NCI-H1092 (cell line): ENCODE results near the gene GALNT15.

Experiments used
- DNase-seq: peaks from one replicate; lab custom pipeline; 2025; lab: John Stamatoyannopoulos, UW

The GALNT15 gene

GRCh38 chr3:16151109-16151508, 23.4 kb upstream of the GALNT15 start:
- no peak for DNase-seq

- DNase-seq, result no peak
Measured at GRCh38 chr3:16168211-16168610, 6.3 kb upstream of the GALNT15 start.

GRCh38 chr3:16171009-16171408, 3.5 kb upstream of the GALNT15 start:
- DNase-seq, result no peak

GRCh38 chr3:16171825-16172224, 2.7 kb upstream of the GALNT15 start:
- no peak for DNase-seq

GRCh38 chr3:16173283-16174025, 1.0 kb upstream of the GALNT15 start:
- no peak for DNase-seq

- DNase-seq, result no peak
Measured at GRCh38 chr3:16174026-16174355, 489 bp upstream of the GALNT15 start.

GRCh38 chr3:16174976-16175901, 759 bp downstream of the GALNT15 start:
- DNase-seq, result no peak

GRCh38 chr3:16176391-16177030, 2.0 kb downstream of the GALNT15 start:
- no peak for DNase-seq

GRCh38 chr3:16177382-16177781, 2.9 kb downstream of the GALNT15 start:
- DNase-seq, result no peak

GRCh38 chr3:16177962-16178627, 3.6 kb downstream of the GALNT15 start:
- no peak for DNase-seq

- no peak for DNase-seq
Measured at GRCh38 chr3:16178628-16178988, 4.1 kb downstream of the GALNT15 start.

GRCh38 chr3:16179261-16179660, 4.8 kb downstream of the GALNT15 start:
- no peak for DNase-seq

GRCh38 chr3:16179771-16180736, 5.6 kb downstream of the GALNT15 start:
- DNase-seq, result no peak

- no peak for DNase-seq
Measured at GRCh38 chr3:16180737-16181134, 6.3 kb downstream of the GALNT15 start.

- DNase-seq, result no peak
Measured at GRCh38 chr3:16181361-16181760, 6.9 kb downstream of the GALNT15 start.

GRCh38 chr3:16182183-16182582, 7.7 kb downstream of the GALNT15 start:
- no peak for DNase-seq

- no peak for DNase-seq
Measured at GRCh38 chr3:16182612-16183011, 8.1 kb downstream of the GALNT15 start.

GRCh38 chr3:16183082-16183481, 8.6 kb downstream of the GALNT15 start:
- DNase-seq, result no peak

GRCh38 chr3:16183601-16184270, 9.3 kb downstream of the GALNT15 start:
- DNase-seq, result no peak

- DNase-seq, result no peak
Measured at GRCh38 chr3:16186086-16186485, 11.6 kb downstream of the GALNT15 start.

- no peak for DNase-seq
Measured at GRCh38 chr3:16186565-16186964, 12.1 kb downstream of the GALNT15 start.
